Ascending aorta (tissue), 2 donors: ENCODE measurements around the gene MEIS3. TPM values are rescaled to one million over a fixed set of nuclear protein-coding genes. Genes with fewer than 3 reads are reported as not detected.

Experiments
- DNase-seq, 2 donors: peaks; one replicate each; pipeline ENCODE4 v3.0.0-alpha.2; 2019; ENCODE audit warnings: low spot score in 2 of 2
- H3K27ac ChIP-seq, 2 donors: fragments of 200-600 bp; sonication (generic); one replicate each; pipeline ENCODE4 v1.5.1; 2016 to 2017; ENCODE audit warnings: mild to moderate bottlenecking in 1 of 2
- H3K27me3 ChIP-seq: fragments of 200-600 bp; sonication (generic); one replicate; pipeline ENCODE4 v1.5.1; 2017
- H3K36me3 ChIP-seq, 2 donors: fragments of 200-600 bp; sonication (generic); one replicate each; pipeline ENCODE4 v1.5.1; 2016
- H3K4me1 ChIP-seq, 2 donors: fragments of 200-600 bp; sonication (generic); one replicate each; pipeline ENCODE4 v1.5.1; 2016 to 2017; ENCODE audit warnings: mild to moderate bottlenecking in 1 of 2
- H3K4me3 ChIP-seq, 2 donors: fragments of 200-600 bp; sonication (generic); one replicate each; pipeline ENCODE4 v1.5.1; 2016 to 2017; ENCODE audit warnings: mild to moderate bottlenecking in 1 of 2
- H3K9me3 ChIP-seq, 2 donors: fragments of 200-600 bp; sonication (generic); one replicate each; pipeline ENCODE4 v1.5.1; 2016
- CTCF ChIP-seq, 3 experiments: fragments of 200-600 bp in 2 of 3; fragments of 450-650 bp in 1 of 3; sonication (generic) in 2 of 3; IDR thresholded peaks; one replicate each; pipeline ENCODE4 v1.5.1; 2016 to 2019; ENCODE audit warnings: antibody characterized with exemption in 3 of 3, mild to moderate bottlenecking in 1 of 3, moderate library complexity in 1 of 3
- intact Hi-C: fragments of 100-400 bp; cut with DNase I; formaldehyde crosslinking; loops from one replicate; pipeline ENCODE4 v1.15.1; 2023
- total RNA-seq: library from RNA; depleted of rRNA; stranded (reverse); fragments of >200 nt; gene quantifications from one replicate; pipeline ENCODE4 v1.1.0, GENCODE V29; 2016

MEIS3 gene
- total RNA-seq, 1 donor from 2014 or later: 28.6 TPM

DNA sequence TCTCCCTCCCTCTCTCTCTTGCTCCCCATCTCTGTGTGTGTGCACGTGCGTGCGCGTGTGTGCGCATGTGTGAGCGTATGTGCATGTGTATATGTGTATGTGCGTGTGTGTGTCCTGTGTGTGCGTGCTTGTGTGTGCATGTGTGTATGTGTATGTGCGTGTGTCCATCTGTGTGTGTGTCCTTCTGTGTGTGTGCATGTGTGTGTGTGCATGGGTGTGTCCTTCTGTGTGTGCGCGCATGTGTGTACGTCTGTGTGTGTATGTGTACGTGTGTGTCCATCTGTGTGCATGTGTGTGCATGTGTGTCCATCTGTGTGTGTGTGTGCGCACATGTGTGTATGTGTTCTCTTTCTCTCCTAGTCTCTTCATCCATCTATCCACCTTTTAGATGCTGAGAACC is 40.1 kb upstream of the MEIS3 start:
- no peaks in the 10 kb centered on the region for H3K4me1 ChIP-seq
- H3K27me3 ChIP-seq: no peaks in the 10 kb centered on the region
- no peak overlapping the region for H3K27ac ChIP-seq
- no peak for TF ChIP-seq CTCF (IDR thresholded peaks at IDR 0.05)
- intact Hi-C loops: no loop called here
- H3K9me3 ChIP-seq: no peaks in the 10 kb centered on the region
- no peak for DNase-seq
- H3K36me3 ChIP-seq: no peaks in the 10 kb centered on the region
- no peak overlapping the region for H3K4me3 ChIP-seq

GRCh38 chr19:47458672-47459071 is 39.3 kb upstream of the MEIS3 start:
- intact Hi-C loops: no loop called here
- Histone ChIP-seq H3K27me3 (no peaks in the 10 kb centered on the region), H3K9me3 (no peaks in the 10 kb centered on the region), H3K4me1 (no peaks in the 10 kb centered on the region), H3K36me3 (no peaks in the 10 kb centered on the region), H3K4me3 (no peak overlapping the region), H3K27ac (no peak overlapping the region)
- TF ChIP-seq CTCF (IDR thresholded peaks at IDR 0.05): no peak
- DNase-seq: no peak

- H3K4me1 ChIP-seq: no peaks in the 10 kb centered on the region
- H3K27me3 ChIP-seq: no peaks in the 10 kb centered on the region
- intact Hi-C loops: no loop called here
- H3K4me3 ChIP-seq: no peak overlapping the region
- H3K27ac ChIP-seq: no peak overlapping the region
- H3K36me3 ChIP-seq: no peaks in the 10 kb centered on the region
- H3K9me3 ChIP-seq: no peaks in the 10 kb centered on the region
- no peak for DNase-seq
- TF ChIP-seq CTCF (IDR thresholded peaks at IDR 0.05): no peak
Observed at GRCh38 chr19:47456721-47457474, 37.6 kb upstream of the MEIS3 start.

- intact Hi-C loops: no loop called here
- Histone ChIP-seq H3K4me1 (peaks cover 0 to 3% of the 10 kb centered on the region in 2 donors), H3K36me3 (no peaks in the 10 kb centered on the region), H3K9me3 (no peaks in the 10 kb centered on the region), H3K27me3 (peaks cover 24% of the 10 kb centered on the region), H3K4me3 (no peak overlapping the region), H3K27ac (no peak overlapping the region)
- DNase-seq: no peak
- TF ChIP-seq CTCF (IDR thresholded peaks at IDR 0.05): no peak
Observed at GRCh38 chr19:47450478-47450877, 31.2 kb upstream of the MEIS3 start.

- H3K9me3 ChIP-seq: no peaks in the 10 kb centered on the region
- intact Hi-C loops: no loop called here
- no peak overlapping the region for H3K27ac ChIP-seq
- TF ChIP-seq CTCF (IDR thresholded peaks at IDR 0.05): no peak
- peaks cover 0 to 3% of the 10 kb centered on the region in 2 donors for H3K4me1 ChIP-seq
- H3K4me3 ChIP-seq: no peak overlapping the region
- H3K27me3 ChIP-seq: peaks cover 43% of the 10 kb centered on the region
- H3K36me3 ChIP-seq: no peaks in the 10 kb centered on the region
- no peak for DNase-seq
Observed at GRCh38 chr19:47448360-47448727, 29.0 kb upstream of the MEIS3 start.
